ENCODE results near the gene CASP2.

The CASP2 gene

GRCh38 chr7:143343596-143343995 is 55.4 kb downstream of the CASP2 start:
- no peak for DNase-seq

GRCh38 chr7:143345428-143345900 is 57.3 kb downstream of the CASP2 start:
- DNase-seq = peak; percentile 51 to 61

GRCh38 chr7:143346018-143346417 is 57.9 kb downstream of the CASP2 start:
- no peak for DNase-seq

- no peak for DNase-seq
These were observed 59.8 kb downstream of the CASP2 start for GRCh38 chr7:143347950-143348349.

GRCh38 chr7:143351060-143351459 is 62.9 kb downstream of the CASP2 start:
- no peak for DNase-seq

- DNase-seq = no peak
These were observed 63.4 kb downstream of the CASP2 start for GRCh38 chr7:143351574-143351973.

- DNase-seq = no peak
These were observed 64.4 kb downstream of the CASP2 start for GRCh38 chr7:143352531-143353002.

GRCh38 chr7:143354376-143354775 is 66.2 kb downstream of the CASP2 start:
- no peak for DNase-seq

- DNase-seq = no peak
These were observed 66.8 kb downstream of the CASP2 start for GRCh38 chr7:143354965-143355364.

- DNase-seq = no peak
These were observed 67.6 kb downstream of the CASP2 start for GRCh38 chr7:143355450-143356385.

- DNase-seq = no peak
These were observed 68.4 kb downstream of the CASP2 start for GRCh38 chr7:143356414-143357050.
